Adipocyte (in vitro differentiated cells): ENCODE measurements around the gene NCAM1.

Experiments
- DNase-seq: peaks from one replicate; pipeline ENCODE4 v3.0.0-alpha.2; 2015; ENCODE audit warnings: low read depth
- H3K27me3 ChIP-seq: replicated peaks from 2 replicates; pipeline ENCODE4 v1.7.0; 2013; ENCODE audit warnings: mild to moderate bottlenecking, low read length, moderate library complexity; ENCODE audit not compliant: control insufficient read depth, insufficient read depth
- H3K36me3 ChIP-seq: 2 replicates; pipeline ENCODE4 v1.7.0; 2013; ENCODE audit warnings: low read length, mild to moderate bottlenecking, moderate library complexity; ENCODE audit not compliant: control insufficient read depth, insufficient read depth, severe bottlenecking
- H3K4me1 ChIP-seq: 2 replicates; pipeline ENCODE4 v1.7.0; 2013; ENCODE audit warnings: mild to moderate bottlenecking, low read length, moderate library complexity; ENCODE audit not compliant: control insufficient read depth, insufficient read depth
- H3K4me3 ChIP-seq: 2 replicates; pipeline ENCODE4 v1.7.0; 2013; ENCODE audit warnings: mild to moderate bottlenecking, low read length, moderate library complexity
- H3K9ac ChIP-seq: 2 replicates; pipeline ENCODE4 v1.7.0; 2013; ENCODE audit warnings: mild to moderate bottlenecking, low read length, moderate library complexity
- H3K9me3 ChIP-seq: 2 replicates; pipeline ENCODE4 v1.7.0; 2013; ENCODE audit warnings: mild to moderate bottlenecking, low read length, moderate library complexity; ENCODE audit not compliant: control insufficient read depth

The NCAM1 gene

GRCh38 chr11:113222241-113222640, 261.0 kb downstream of the NCAM1 start:
- H3K9me3 ChIP-seq = no peaks in the 10 kb centered on the region
- no peak overlapping the region for H3K9ac ChIP-seq
- no peak overlapping the region for H3K4me3 ChIP-seq
- no peaks in the 10 kb centered on the region for H3K27me3 ChIP-seq
- no peaks in the 10 kb centered on the region for H3K4me1 ChIP-seq
- DNase-seq = no peak
- no peaks in the 10 kb centered on the region for H3K36me3 ChIP-seq

GRCh38 chr11:113234888-113235287, 273.7 kb downstream of the NCAM1 start:
- no peak for DNase-seq
- Histone ChIP-seq H3K27me3 (peaks cover 40% of the 10 kb centered on the region), H3K4me1 (no peaks in the 10 kb centered on the region), H3K36me3 (no peaks in the 10 kb centered on the region), H3K4me3 (no peak overlapping the region), H3K9ac (no peak overlapping the region), H3K9me3 (no peaks in the 10 kb centered on the region)

GRCh38 chr11:113237261-113237660, 276.0 kb downstream of the NCAM1 start:
- H3K9ac ChIP-seq = no peak overlapping the region
- H3K27me3 ChIP-seq = peaks cover 42% of the 10 kb centered on the region
- H3K9me3 ChIP-seq = no peaks in the 10 kb centered on the region
- no peaks in the 10 kb centered on the region for H3K4me1 ChIP-seq
- H3K36me3 ChIP-seq = no peaks in the 10 kb centered on the region
- no peak overlapping the region for H3K4me3 ChIP-seq
- DNase-seq = no peak

- H3K4me3 ChIP-seq = no peak overlapping the region
- no peaks in the 10 kb centered on the region for H3K36me3 ChIP-seq
- peaks cover 8% of the 10 kb centered on the region for H3K4me1 ChIP-seq
- no peak for DNase-seq
- H3K9ac ChIP-seq = no peak overlapping the region
- H3K27me3 ChIP-seq = peaks cover 29% of the 10 kb centered on the region
- no peaks in the 10 kb centered on the region for H3K9me3 ChIP-seq
These were observed 277.5 kb downstream of the NCAM1 start for GRCh38 chr11:113238721-113239120.

GRCh38 chr11:113240389-113240788, 279.2 kb downstream of the NCAM1 start:
- H3K4me3 ChIP-seq = no peak overlapping the region
- peaks cover 25% of the 10 kb centered on the region for H3K27me3 ChIP-seq
- H3K9ac ChIP-seq = no peak overlapping the region
- no peaks in the 10 kb centered on the region for H3K36me3 ChIP-seq
- peaks cover 8% of the 10 kb centered on the region for H3K4me1 ChIP-seq
- DNase-seq = no peak
- no peaks in the 10 kb centered on the region for H3K9me3 ChIP-seq

- peak; percentile 22 for DNase-seq
- Histone ChIP-seq H3K27me3 (peaks cover 23% of the 10 kb centered on the region), H3K36me3 (no peaks in the 10 kb centered on the region), H3K9ac (no peak overlapping the region), H3K4me3 (no peak overlapping the region), H3K4me1 (peaks cover 8% of the 10 kb centered on the region), H3K9me3 (no peaks in the 10 kb centered on the region)
These were observed 279.8 kb downstream of the NCAM1 start for GRCh38 chr11:113240790-113241635.

- H3K9ac ChIP-seq = no peak overlapping the region
- no peaks in the 10 kb centered on the region for H3K36me3 ChIP-seq
- H3K4me3 ChIP-seq = no peak overlapping the region
- H3K27me3 ChIP-seq = peaks cover 17% of the 10 kb centered on the region
- H3K4me1 ChIP-seq = peaks cover 8% of the 10 kb centered on the region
- no peaks in the 10 kb centered on the region for H3K9me3 ChIP-seq
- no peak for DNase-seq
These were observed 280.4 kb downstream of the NCAM1 start for GRCh38 chr11:113241636-113242054.

- Histone ChIP-seq H3K27me3 (peaks cover 15% of the 10 kb centered on the region), H3K4me1 (peaks cover 8% of the 10 kb centered on the region), H3K9me3 (no peaks in the 10 kb centered on the region), H3K4me3 (no peak overlapping the region), H3K36me3 (no peaks in the 10 kb centered on the region), H3K9ac (no peak overlapping the region)
- no peak for DNase-seq
These were observed 280.8 kb downstream of the NCAM1 start for GRCh38 chr11:113242060-113242459.

GRCh38 chr11:113242767-113243397, 281.7 kb downstream of the NCAM1 start:
- Histone ChIP-seq H3K36me3 (no peaks in the 10 kb centered on the region), H3K9ac (peak overlapping the region; percentile 61), H3K27me3 (peaks cover 15% of the 10 kb centered on the region), H3K4me3 (peak overlapping the region; percentile 82), H3K9me3 (no peaks in the 10 kb centered on the region), H3K4me1 (peaks cover 8% of the 10 kb centered on the region)
- peak; percentile 72 for DNase-seq

GRCh38 chr11:113243696-113244095, 282.5 kb downstream of the NCAM1 start:
- H3K9ac ChIP-seq = peak overlapping the region; percentile 61
- no peaks in the 10 kb centered on the region for H3K9me3 ChIP-seq
- no peak for DNase-seq
- peaks cover 20% of the 10 kb centered on the region for H3K27me3 ChIP-seq
- H3K4me3 ChIP-seq = peak overlapping the region; percentile 82
- H3K36me3 ChIP-seq = no peaks in the 10 kb centered on the region
- H3K4me1 ChIP-seq = peaks cover 8% of the 10 kb centered on the region

GRCh38 chr11:113245216-113245615, 284.0 kb downstream of the NCAM1 start:
- peaks cover 18% of the 10 kb centered on the region for H3K27me3 ChIP-seq
- no peak for DNase-seq
- no peak overlapping the region for H3K4me3 ChIP-seq
- no peak overlapping the region for H3K9ac ChIP-seq
- H3K36me3 ChIP-seq = no peaks in the 10 kb centered on the region
- H3K9me3 ChIP-seq = no peaks in the 10 kb centered on the region
- H3K4me1 ChIP-seq = peaks cover 8% of the 10 kb centered on the region
